ENCODE results near the gene TPRG1.

The TPRG1 gene

GRCh38 chr3:189273736-189274135, 102.0 kb downstream of the TPRG1 start:
- no peak for TF ChIP-seq CTCF (IDR thresholded peaks at IDR 0.05; ENCODE audit: low read depth, low read length, missing control alignments)
- DNase-seq (ENCODE audit: low read depth) = no peak
- H3K4me3 ChIP-seq (ENCODE audit: low read depth, low read length) = no peak overlapping the region

GRCh38 chr3:189275182-189275581, 103.4 kb downstream of the TPRG1 start:
- no peak overlapping the region for H3K4me3 ChIP-seq (ENCODE audit: low read depth, low read length)
- DNase-seq (ENCODE audit: low read depth) = no peak
- TF ChIP-seq CTCF (IDR thresholded peaks at IDR 0.05; ENCODE audit: low read depth, low read length, missing control alignments) = no peak

DNA sequence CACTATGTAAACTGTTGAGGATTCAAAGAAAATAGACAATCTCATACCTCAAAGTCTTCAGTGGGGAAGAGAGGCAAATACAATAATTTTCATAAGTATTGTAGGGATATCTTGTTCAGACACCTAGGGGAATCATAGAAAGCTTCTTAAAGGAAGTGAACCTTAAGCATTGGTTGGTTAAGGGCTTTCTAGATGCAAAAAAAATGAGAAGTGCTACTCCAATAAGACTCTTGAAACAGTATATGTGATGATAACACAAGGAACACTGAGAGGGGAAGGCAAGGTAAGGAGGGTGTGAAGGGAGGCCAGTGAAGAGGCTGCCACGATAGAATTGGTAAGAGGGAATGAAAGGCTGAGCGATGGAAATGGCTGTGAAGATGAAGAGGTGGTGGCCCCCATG, 104.1 kb downstream of the TPRG1 start:
- no peak overlapping the region for H3K4me3 ChIP-seq (ENCODE audit: low read depth, low read length)
- no peak for TF ChIP-seq CTCF (IDR thresholded peaks at IDR 0.05; ENCODE audit: low read depth, low read length, missing control alignments)
- DNase-seq (ENCODE audit: low read depth) = no peak

- H3K4me3 ChIP-seq (ENCODE audit: low read depth, low read length) = no peak overlapping the region
- no peak for DNase-seq (ENCODE audit: low read depth)
- TF ChIP-seq CTCF (IDR thresholded peaks at IDR 0.05; ENCODE audit: low read depth, low read length, missing control alignments) = no peak
These were observed 104.9 kb downstream of the TPRG1 start for GRCh38 chr3:189276444-189277219.

GRCh38 chr3:189277711-189278110, 105.9 kb downstream of the TPRG1 start:
- no peak overlapping the region for H3K4me3 ChIP-seq (ENCODE audit: low read depth, low read length)
- TF ChIP-seq CTCF (IDR thresholded peaks at IDR 0.05; ENCODE audit: low read depth, low read length, missing control alignments) = no peak
- DNase-seq (ENCODE audit: low read depth) = no peak

DNA sequence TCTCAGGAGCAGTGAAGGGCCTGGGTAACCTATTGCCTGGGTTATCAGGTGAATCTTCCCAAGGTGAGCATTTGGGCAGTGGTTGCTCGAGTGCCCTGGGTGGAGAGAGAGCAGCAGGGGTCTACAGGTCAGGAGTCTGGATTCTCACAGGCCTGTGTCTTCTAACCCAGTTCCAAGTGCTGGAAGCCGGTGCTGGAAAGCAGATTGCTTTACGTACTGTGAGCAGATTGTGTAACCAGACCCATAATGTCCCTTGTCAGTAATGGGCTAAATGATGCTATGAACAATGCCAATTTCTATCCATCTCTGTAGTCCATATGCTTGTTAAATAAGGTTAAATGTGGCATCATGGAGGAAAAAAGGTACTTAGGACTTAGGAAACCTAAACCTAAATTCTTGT, 106.5 kb downstream of the TPRG1 start:
- no peak for TF ChIP-seq CTCF (IDR thresholded peaks at IDR 0.05; ENCODE audit: low read depth, low read length, missing control alignments)
- DNase-seq (ENCODE audit: low read depth) = no peak
- no peak overlapping the region for H3K4me3 ChIP-seq (ENCODE audit: low read depth, low read length)

DNA sequence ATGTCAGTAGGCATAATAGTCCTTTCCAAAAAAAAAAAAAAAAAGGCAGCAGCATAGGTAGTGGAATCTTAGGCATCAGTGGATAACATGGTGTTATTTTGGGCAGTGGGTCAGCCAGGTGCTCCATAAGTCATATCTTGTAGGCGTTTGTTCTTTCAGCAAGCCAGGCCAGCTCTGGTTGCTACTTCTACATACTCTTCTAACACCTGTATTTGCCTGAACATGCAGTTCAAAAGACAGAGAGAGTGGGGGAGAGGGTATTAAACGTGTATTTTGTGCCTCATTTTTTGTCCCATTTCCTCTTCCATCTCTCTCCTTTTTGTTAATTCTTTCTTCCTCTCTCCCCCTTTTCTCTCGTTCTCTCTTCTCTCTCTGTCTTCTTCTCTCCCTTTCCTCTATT, 110.4 kb downstream of the TPRG1 start:
- no peak overlapping the region for H3K4me3 ChIP-seq (ENCODE audit: low read depth, low read length)
- TF ChIP-seq CTCF (IDR thresholded peaks at IDR 0.05; ENCODE audit: low read depth, low read length, missing control alignments) = no peak
- no peak for DNase-seq (ENCODE audit: low read depth)
